HG02981 (cell line): Measurements from ENCODE around the gene TSPAN15.

ENCODE experiments used
- ATAC-seq: cut with Tn5 transposase; IDR thresholded peaks from one replicate; pipeline ENCODE4 v1.9.1; 2021; ENCODE audit warnings: mild to moderate bottlenecking, moderate library complexity; ENCODE audit not compliant: unreplicated experiment

The TSPAN15 gene

DNA sequence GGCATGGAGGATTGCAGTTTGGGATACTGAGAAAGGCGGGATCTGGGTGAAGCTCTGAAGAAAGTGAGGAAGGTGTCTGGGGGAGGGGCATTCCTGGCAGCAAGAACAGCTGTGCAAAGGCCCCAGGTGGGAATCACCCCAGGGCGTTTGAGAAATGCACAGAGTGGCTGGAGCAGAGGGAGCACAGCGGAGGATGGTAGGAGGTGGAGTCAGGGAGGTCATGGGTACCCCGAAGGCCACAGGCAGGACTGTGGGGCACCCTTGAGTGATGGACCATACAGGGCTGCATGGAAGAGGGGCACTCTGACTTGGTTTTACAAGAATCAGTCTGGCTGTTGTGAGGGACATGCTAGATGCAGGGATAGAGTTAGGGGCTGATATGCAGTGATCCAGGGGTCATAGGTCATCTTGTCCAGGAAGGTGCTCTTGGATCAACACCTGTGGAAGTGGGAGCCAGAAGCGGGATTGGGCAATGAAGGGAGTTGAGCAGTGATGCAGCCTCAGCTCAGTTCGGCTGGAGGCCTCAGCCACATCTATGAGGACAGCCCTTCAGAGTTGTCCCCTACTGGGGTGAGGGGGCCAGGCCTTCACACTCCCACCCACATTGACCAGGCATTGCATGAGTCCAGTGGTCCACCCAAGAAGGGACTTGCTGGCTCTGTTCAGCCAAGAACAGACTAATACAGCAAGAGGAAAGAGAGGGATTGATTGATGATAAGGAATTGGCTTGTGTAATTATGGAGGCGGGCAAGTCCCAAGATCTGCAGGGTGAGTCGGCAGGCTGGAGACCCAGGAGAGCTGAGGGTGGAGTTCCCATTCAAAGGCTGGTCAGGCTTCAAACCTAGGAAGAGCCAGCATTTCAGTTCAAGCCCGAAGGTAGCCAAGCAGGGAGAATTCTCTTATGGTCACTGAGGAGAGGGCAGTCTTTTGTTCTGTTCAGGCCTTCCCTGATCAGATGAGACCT, 48.7 kb downstream of the TSPAN15 start:
- no peak for ATAC-seq

DNA sequence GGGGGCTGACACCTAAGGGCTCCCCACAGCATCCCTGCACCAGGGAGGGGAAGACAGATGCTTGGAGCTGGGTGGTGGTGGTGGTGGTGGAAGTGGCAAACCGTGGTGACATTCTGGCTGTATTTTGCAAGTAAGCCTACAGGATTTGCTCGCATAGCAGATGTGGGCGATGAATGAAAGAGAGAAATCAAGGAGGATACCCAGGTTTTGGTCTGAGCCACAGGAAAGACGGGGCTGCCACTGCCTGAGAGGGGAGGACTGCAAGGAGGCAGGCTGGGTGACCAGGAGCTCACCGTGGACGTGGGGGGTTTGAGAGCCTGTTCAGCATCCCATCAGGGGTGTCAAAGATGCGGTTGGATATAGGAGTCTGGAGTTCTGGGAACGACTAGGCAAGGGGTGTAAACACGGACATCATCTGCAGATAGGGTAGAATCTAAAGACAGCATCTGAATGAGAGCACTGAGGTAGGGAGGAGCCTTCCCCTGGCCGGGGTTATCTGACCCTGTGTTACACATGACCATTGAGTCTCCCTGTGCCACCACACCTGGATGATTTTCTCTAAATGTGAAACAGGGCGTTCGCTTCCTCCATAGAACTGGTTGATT, 49.7 kb downstream of the TSPAN15 start:
- no peak for ATAC-seq

DNA sequence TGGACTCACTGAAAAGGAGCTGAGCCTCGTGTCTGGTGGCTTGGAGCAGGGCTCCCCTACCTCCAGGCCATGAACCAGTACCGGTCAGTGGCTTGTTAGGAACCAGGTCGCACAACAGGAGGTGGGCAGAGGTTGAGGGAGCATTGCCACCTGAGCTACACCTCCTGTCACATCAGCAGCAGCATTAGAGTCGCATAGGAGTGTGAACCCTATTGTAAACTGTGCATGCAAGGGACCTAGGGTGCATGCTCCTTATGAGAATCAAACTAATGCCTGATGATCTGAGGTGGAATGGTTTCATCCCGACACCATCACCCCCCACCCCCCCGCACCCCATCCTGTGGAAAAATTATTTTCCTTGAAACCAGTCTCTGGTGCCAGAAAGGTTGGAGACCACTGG, 50.4 kb downstream of the TSPAN15 start:
- ATAC-seq, result no peak

DNA sequence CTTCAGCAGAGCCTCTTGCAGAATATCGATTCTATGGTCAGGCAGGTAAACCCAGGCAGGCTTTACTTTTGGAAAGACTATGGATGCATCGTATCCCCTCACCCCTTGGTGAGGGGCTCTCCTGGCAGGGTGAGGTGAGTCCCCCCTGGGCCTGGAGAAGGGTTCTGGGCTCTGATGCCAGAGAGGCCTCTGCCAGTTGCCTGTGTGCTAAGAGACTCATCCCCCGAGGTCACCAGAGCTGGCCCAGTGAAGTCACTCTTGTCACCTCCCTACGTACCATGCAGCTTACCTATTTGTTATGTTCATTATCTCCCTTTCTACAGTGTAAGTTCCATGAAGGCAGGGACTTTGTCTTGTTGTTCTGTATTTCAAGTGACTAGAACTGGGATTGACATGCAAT, 51.3 kb downstream of the TSPAN15 start:
- ATAC-seq, result no peak

DNA sequence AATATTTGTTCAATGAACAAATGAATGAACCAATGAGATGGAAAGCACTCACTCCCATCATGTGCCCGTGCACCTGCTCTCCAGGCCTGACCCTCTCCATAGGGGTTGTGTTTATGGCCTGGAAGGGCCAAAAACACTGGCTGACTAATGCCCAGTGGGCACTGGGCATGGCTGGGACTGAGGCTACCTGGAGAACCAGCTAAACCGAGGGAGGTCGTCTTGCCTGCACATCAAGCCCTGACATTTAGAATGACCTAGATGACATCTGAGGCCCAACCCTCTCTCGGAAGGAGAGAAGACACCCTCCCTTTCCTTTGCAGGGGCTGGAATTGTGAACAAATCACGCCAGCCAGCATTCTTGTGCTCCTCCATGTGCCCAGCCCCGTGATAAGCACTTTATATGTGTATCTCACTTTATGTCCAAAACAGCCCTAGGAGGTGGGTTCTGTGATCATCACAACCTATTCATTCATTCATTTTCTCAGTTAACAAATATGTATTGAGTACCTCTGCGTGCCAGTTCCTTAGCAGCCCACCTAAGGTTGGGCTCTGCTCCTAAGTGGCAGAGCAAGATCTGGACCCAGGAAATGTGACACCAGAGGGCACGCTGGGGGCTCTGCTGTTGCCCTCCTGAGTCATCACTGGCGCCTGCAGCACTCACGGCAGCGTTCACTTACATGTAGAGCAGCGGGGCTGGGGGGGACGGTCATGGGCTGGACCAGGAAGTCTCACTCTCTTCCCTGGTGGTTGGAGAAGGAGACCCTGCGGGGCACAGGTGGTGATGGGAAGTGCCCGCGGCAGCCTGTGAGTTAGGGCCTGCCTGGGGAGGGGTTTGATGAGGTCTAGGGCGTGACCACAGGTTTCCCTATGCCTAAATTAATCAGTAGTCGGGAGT, 52.0 kb downstream of the TSPAN15 start:
- no peak for ATAC-seq

DNA sequence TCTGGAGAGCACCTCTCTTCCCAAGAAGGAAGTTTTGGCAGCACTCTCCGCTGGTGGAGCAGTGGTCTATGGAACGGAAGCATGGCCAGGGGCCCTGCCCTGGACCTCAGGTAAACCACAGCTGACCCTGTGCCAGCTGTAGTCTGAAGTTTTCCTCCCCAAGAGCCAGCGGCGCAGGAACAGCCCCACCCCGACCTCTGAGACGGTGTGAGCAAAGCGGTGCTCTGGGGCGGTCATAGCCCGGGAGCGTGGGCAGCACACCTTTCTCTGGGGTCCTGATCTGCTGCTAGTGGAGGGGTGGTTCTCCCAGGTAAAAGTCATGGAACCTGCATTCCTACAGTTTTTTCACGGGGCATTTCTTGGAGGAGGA, 52.6 kb downstream of the TSPAN15 start:
- ATAC-seq, result no peak

DNA sequence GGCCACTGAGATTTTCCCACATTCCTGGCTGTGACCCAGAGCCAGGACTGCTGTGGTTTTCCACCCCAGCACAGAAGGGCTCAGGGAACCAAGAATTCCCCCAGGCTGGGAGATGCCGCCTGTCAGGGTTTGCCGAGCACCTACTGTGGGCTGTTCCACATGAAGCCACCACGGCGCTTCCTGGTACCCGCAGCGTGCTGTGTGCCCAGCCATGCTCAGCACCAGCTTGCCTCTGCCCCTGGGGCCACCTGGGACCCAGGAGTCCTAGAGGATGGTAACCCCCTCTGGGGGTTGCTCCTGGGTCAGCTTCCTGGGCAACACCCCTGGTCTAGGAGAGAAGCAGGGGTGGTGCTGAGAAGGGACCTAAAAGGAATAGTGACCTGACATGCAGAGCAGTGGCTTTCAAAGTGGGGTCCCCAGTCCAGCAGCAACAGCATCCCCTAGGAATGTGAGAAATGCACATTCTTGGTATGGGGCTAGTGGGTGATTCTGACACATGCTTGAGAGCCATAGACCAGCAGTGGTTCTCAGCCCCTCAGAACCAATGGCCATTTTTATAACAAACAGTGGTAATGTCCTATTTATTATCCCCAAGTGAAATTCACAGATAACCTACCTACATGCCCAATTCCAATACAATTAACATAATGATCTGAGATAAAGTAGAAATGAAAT, 53.4 kb downstream of the TSPAN15 start:
- ATAC-seq, result no peak

DNA sequence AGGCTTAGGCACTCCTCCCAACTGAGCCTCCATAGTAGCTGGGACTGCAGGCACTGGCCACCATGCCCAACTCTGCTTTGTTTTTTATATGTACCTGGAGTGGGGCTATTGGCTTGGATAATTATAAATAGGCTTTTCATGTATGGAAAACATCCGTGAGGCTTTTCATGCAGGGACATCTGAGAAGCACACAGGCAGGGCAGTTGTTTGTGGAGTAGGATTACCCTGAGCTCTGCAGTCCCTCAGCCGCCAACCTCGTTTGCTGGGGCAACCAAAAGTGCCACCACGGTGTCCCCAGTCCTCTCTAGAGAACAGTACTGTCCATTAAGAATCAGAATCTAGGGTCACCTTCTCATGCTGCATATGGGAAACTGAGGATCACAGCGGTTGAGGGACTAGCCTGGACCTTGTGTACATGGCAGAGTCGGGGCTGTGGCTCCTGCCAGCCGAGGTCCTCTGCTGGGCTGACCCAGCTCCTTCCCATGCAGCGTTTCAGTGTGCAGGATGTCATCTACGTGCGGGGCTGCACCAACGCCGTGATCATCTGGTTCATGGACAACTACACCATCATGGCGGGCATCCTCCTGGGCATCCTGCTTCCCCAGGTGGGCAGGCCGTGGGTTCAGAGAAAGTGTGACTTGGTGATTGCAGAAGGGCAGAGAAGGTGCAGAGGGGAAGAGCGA, 54.5 kb downstream of the TSPAN15 start:
- ATAC-seq, result no peak

DNA sequence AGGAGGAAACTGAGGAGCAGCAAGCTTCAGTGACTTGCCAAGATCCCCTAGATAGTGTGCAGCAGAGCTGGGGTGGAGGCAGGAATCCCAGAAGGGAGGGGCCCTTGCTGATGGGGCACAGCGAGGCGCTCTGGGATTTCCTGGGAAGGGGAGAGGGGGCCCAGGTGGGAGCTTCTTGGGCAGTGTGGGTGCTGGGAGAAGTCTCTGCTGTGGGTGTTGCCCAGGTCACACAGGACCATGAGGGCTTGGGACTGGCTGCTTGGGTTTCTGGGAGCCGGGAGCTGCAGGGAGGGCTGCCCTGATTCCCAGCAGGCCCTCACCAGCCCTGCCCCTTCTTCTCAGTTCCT, 55.2 kb downstream of the TSPAN15 start:
- ATAC-seq, result no peak

DNA sequence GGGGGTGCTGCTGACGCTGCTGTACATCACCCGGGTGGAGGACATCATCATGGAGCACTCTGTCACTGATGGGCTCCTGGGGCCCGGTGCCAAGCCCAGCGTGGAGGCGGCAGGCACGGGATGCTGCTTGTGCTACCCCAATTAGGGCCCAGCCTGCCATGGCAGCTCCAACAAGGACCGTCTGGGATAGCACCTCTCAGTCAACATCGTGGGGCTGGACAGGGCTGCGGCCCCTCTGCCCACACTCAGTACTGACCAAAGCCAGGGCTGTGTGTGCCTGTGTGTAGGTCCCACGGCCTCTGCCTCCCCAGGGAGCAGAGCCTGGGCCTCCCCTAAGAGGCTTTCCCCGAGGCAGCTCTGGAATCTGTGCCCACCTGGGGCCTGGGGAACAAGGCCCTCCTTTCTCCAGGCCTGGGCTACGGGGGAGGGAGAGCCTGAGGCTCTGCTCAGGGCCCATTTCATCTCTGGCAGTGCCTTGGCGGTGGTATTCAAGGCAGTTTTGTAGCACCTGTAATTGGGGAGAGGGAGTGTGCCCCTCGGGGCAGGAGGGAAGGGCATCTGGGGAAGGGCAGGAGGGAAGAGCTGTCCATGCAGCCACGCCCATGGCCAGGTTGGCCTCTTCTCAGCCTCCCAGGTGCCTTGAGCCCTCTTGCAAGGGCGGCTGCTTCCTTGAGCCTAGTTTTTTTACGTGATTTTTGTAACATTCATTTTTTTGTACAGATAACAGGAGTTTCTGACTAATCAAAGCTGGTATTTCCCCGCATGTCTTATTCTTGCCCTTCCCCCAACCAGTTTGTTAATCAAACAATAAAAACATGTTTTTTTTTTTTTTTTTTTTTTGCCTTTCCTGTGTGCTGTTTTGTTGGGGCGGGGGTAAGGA, 55.8 kb downstream of the TSPAN15 start:
- ATAC-seq, result no peak

DNA sequence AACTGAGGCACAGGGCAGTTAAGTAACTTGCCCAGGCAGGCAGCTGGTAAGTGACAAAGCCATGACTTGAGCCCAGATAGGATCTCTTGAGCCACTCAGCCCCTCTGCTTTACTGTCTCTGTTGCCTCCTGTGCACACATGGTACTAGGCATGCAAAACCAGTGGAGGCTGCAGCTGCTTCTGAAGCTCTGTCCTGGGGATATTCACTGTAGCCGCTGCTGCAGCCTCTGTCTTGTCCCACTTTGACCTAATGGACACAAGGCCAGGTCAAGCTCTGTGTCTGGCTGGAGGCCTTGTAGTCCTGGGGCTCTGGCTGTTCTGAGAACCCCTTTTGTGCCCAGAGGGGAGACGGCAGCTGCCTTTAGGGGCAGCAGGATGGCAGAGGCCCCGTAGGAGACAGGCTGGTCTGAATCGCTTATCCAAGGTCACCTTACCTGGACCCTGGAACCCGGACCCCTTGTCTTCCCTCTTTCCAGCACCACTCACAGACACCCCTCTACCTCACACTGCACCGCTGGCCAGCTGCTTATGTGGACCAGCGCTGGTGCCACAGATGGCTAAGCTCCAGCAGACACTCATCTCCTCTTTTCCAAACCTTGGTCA, 57.6 kb downstream of the TSPAN15 start:
- ATAC-seq, result no peak

DNA sequence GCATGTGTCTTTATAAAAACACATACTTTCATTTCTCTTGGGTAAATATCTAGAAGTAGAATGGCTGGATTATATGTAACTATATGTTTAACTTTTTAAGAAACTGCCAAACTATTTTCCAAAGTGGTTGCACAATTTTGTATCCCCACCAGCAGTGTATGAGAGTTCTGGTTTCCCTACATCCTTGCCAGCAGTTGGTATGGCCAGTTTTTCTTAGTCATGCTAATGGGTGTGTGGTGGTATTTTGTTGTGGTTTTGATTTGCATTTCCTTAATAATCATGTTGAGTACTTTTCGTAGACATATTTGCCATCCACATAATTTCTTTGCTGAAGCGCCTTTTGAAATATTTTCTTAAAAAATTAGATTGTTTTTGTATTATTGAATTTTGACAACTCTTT, 61.6 kb downstream of the TSPAN15 start:
- ATAC-seq, result no peak

DNA sequence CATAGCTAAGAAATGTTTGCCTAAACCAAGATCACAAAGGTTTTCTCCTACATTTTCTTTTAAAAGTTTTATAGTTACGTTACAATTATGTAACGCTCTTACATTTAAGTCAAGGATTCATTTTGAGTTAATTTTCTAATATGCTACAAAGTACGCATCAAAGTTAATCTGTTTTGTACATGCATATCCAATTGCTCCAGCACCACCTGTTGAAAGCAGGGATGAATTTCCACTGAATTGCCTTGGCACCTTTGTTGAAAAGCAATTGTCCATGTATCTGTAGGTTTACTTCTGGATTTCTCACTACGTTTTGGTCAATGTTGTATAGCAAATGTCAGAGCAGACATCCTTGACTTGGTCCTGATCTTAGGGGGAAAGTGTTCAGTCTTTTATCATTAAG, 62.4 kb downstream of the TSPAN15 start:
- no peak for ATAC-seq

DNA sequence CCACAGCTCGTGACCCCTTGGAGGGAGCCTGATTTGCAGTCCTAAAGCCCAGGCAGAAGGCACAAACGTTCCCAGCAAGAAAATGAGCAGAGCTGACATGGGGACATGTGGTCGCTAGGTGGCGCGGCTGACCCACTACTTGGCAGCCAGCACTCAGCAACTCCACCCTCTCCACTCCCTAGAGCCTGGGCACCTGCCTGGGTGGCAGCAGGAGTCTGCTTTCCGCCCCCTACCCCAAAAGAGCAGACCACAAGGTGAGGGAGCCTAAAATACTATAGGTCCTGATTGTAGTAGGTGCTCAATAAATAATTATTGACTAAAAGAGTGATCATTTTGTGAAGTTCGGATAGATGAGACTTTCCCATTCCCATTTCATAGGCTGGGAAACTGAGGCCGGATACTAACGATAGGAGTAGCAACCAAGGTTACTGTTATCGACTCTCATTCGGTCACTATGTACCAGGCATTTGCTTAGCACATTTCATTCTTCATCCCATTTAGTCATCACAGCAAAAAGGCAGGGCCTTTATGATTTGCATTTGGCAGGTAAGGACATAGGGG, 64.5 kb downstream of the TSPAN15 start:
- no peak for ATAC-seq

DNA sequence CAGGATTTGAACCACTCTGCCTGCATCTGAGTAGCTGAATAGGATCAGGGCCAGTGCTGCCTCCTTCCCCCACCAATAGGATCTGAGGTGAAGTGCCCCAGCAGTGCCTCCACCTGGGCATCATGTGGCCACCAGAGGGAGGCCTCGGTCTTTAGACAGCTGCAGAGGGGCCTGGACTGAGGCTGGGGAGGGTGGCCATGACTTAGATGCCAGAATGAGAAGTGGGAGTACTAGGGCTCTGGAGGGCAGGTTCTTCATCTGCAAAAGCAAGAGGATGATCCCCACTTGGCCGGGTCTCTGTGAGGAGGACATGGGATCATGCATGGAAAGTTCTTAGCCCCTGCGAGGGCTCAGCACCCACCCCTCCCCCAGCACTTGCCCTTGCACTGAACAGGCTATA, 65.1 kb downstream of the TSPAN15 start:
- ATAC-seq, result no peak

DNA sequence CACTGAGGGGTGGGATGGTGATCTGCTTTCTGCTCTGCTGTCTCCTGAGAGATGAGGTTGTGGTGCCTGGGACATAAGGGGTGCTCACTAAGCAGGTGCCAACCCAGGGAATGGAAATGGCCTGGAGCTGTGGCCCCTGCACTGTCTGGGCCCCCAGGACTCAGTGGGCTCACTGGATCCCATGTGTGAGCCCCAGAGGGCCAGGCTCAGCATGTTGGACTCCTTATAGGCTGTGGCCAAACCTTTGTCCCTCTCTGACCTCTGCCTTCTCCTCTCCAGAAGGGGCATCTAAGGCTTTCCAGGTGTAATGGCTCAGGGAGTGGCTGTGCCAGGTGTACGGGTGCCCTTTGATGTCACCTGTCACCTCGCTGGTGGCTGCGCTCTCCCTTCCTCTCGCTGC, 65.5 kb downstream of the TSPAN15 start:
- ATAC-seq, result no peak

DNA sequence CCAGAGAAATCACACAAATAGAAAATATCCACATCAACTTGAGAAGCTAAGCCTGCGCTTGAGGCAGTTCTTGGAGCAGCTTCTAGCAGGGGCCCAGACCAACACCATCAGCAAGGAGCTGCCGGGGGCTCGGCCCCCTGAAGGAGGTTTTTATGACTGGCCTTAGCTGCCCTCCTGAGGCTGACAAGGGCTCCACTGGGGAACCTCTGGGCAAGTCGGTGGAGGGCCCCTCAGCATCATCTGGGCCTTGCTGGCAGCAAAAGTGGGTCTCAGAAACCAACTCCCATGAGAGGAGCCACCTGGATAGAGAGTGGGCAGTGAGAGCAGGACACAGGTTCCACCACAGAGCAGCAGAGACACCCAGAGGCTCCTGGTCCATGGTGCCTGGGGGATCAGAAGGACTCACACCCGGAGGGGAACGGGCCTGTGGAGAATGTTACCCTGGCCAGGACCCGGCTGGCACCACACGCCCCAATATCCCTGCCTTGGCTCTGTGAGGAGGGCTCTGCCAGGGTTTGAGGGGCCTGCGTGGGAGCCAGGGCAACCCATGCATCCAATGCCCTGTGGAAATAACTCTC, 66.1 kb downstream of the TSPAN15 start:
- ATAC-seq, result no peak

DNA sequence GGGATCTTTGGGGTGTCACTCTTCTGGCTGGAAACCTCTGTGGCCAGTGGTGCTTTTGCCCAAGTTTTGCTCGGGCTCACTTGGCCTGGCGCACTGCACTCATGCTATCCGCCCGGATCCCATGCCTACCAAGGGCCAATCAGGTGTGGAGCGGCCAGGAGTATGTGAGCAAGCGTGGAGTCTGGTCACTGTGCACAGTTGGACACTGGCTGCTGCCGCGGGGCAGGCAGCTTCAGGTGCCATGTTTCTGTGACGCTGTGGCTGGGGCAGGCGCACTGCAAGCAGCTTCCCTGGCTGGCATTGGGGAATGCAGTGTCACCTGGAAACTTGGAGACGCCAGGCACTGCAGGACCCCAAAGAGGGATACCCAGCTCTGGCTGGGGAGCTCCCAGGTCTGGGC, 76.7 kb downstream of the TSPAN15 start:
- no peak for ATAC-seq
